ENCODE results near the gene ZNF609. TPM values are rescaled to one million over a fixed set of nuclear protein-coding genes. Genes with fewer than 3 reads are reported as not detected.

The ZNF609 gene
- total RNA-seq, 1 donor from 2014 or later = 41.2 TPM

DNA sequence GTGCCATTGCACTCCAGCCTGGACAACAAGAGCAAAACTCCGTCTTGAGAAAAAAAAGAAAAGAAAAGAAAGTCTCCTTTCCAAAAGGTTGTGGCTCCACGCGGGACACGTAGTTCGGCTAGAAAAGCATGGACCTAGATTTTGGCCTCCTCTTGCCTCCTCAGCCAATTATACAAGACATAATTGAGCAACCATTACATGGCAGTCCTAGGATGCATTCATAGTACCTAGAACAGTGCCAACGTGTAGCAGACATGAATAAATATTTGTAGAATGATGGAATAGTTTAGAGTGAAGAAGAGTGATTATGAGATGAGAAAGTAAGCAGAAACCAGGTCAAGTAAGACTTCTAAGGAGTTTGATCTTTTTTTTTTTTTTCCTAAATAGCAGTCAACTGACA is 112.5 kb downstream of the ZNF609 start:
- DNase-seq (ENCODE audit: low spot score) = no peak
- H3K36me3 Mint-ChIP-seq (ENCODE audit: low read depth, unreplicated experiment) = no peaks in the 10 kb centered on the region
- H3K27me3 Mint-ChIP-seq (ENCODE audit: unreplicated experiment) = peaks cover 5% of the 10 kb centered on the region
- H3K4me1 Mint-ChIP-seq (ENCODE audit: unreplicated experiment) = peaks cover 9% of the 10 kb centered on the region
- H3K4me3 Mint-ChIP-seq (ENCODE audit: unreplicated experiment) = no peak overlapping the region
- H3K27ac Mint-ChIP-seq (ENCODE audit: unreplicated experiment) = no peak overlapping the region
- TF ChIP-seq, protein P1, sequence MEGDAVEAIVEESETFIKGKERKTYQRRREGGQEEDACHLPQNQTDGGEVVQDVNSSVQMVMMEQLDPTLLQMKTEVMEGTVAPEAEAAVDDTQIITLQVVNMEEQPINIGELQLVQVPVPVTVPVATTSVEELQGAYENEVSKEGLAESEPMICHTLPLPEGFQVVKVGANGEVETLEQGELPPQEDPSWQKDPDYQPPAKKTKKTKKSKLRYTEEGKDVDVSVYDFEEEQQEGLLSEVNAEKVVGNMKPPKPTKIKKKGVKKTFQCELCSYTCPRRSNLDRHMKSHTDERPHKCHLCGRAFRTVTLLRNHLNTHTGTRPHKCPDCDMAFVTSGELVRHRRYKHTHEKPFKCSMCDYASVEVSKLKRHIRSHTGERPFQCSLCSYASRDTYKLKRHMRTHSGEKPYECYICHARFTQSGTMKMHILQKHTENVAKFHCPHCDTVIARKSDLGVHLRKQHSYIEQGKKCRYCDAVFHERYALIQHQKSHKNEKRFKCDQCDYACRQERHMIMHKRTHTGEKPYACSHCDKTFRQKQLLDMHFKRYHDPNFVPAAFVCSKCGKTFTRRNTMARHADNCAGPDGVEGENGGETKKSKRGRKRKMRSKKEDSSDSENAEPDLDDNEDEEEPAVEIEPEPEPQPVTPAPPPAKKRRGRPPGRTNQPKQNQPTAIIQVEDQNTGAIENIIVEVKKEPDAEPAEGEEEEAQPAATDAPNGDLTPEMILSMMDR (IDR thresholded peaks at IDR 0.05; ENCODE audit: unreplicated experiment) = no peak
- H3K9me3 Mint-ChIP-seq (ENCODE audit: unreplicated experiment) = no peaks in the 10 kb centered on the region

DNA sequence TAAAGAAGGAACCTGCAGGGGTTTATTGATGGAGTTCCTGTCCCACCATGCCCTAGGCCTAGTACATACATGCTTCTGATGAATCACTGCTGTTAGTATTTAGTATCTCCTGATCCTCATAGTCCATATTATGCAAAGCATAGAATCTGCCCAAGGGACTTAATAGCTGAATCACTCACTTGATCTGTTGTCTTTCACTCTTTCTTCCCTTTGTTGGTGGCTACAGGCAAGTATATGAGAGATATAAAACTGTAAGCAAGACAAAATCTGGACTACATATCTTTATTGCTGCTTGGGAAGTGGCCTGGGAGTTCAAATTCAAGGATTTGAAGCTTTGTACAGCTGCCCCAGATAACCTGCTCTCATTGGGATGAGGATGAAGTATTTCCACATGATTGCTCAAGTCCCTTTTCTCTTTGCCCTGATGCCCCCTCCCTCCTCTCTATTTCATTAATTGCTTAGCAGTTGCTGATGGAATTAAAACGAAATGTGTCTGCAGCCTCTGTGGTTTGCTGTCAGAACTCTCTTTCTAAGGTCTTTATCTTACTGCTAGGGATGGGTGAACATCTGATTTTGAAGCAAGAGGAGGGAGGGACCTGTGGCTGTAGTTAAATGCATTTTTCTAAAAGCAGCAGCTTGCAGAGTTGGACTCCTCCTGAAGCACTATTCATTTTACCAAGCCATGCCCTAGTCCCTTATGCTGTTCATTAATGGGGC is 114.1 kb downstream of the ZNF609 start:
- no peak overlapping the region for H3K4me3 Mint-ChIP-seq (ENCODE audit: unreplicated experiment)
- DNase-seq (ENCODE audit: low spot score) = no peak
- peaks cover 5% of the 10 kb centered on the region for H3K27me3 Mint-ChIP-seq (ENCODE audit: unreplicated experiment)
- H3K4me1 Mint-ChIP-seq (ENCODE audit: unreplicated experiment) = peaks cover 4% of the 10 kb centered on the region
- no peaks in the 10 kb centered on the region for H3K36me3 Mint-ChIP-seq (ENCODE audit: low read depth, unreplicated experiment)
- H3K9me3 Mint-ChIP-seq (ENCODE audit: unreplicated experiment) = no peaks in the 10 kb centered on the region
- TF ChIP-seq, protein P1 (IDR thresholded peaks at IDR 0.05; ENCODE audit: unreplicated experiment) = no peak
- H3K27ac Mint-ChIP-seq (ENCODE audit: unreplicated experiment) = peak overlapping the region; percentile 25

DNA sequence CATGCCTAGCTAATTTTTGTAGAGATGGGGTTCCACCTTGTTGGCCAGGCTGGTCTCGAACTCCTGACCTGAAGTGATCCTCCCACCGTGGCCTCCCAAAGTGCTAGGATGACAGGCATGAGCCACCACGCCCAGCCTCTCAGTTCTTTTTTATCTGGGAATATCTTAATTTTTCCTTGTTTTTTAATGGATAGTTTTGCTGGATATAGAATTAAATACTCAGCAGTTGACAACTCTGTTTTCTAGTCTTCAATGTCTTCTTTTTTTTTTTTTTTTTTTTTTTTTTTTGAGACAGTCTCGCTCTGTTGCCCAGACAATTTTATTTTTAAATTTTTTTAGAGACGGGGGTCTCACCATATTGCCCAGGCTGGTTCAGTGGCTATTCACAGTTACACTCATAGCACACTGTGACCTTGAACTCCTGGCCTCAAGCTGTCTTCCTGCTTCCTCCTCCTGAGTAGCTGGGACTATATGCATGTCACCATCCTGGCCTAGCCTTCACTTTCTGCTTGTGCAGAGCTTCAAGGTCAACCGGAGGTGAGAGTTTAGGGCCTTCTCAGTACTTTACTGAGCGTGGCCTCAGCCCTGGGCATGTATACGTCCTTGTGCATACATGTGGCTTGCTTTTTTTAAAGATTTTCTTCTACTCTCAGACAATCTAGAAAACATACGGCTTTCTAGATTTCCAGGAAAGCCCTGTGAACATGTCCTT is 120.5 kb downstream of the ZNF609 start:
- DNase-seq (ENCODE audit: low spot score) = no peak
- Mint-ChIP-seq H3K27me3 (ENCODE audit: unreplicated experiment) (no peaks in the 10 kb centered on the region), H3K27ac (ENCODE audit: unreplicated experiment) (no peak overlapping the region), H3K9me3 (ENCODE audit: unreplicated experiment) (no peaks in the 10 kb centered on the region), H3K4me3 (ENCODE audit: unreplicated experiment) (peak overlapping the region; percentile 67), H3K36me3 (ENCODE audit: low read depth, unreplicated experiment) (peaks cover 3% of the 10 kb centered on the region), H3K4me1 (ENCODE audit: unreplicated experiment) (peaks cover 9% of the 10 kb centered on the region)
- TF ChIP-seq, protein P1 (IDR thresholded peaks at IDR 0.05; ENCODE audit: unreplicated experiment) = no peak

DNA sequence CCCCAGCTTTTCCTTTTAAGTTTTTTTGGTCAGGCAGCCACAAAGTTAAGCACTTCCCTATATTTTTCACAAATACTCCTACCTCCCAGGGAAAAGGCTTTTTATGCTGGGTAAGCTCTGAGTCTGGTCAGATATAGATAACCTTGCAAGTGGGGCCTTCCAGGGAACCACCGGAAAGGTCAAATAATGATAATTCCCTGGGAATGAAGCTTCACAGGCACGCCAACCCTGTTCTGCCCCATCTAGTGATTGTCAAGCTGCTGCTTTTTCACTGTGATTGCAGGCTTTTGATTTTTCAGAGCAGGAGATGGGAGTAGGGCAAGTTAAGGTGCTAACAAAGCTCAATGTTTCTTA is 121.0 kb downstream of the ZNF609 start:
- no peak for DNase-seq (ENCODE audit: low spot score)
- Mint-ChIP-seq H3K36me3 (ENCODE audit: low read depth, unreplicated experiment) (peaks cover 3% of the 10 kb centered on the region), H3K27me3 (ENCODE audit: unreplicated experiment) (no peaks in the 10 kb centered on the region), H3K27ac (ENCODE audit: unreplicated experiment) (no peak overlapping the region), H3K4me1 (ENCODE audit: unreplicated experiment) (peaks cover 11% of the 10 kb centered on the region), H3K4me3 (ENCODE audit: unreplicated experiment) (no peak overlapping the region), H3K9me3 (ENCODE audit: unreplicated experiment) (no peaks in the 10 kb centered on the region)
- TF ChIP-seq, protein P1 (IDR thresholded peaks at IDR 0.05; ENCODE audit: unreplicated experiment) = no peak

DNA sequence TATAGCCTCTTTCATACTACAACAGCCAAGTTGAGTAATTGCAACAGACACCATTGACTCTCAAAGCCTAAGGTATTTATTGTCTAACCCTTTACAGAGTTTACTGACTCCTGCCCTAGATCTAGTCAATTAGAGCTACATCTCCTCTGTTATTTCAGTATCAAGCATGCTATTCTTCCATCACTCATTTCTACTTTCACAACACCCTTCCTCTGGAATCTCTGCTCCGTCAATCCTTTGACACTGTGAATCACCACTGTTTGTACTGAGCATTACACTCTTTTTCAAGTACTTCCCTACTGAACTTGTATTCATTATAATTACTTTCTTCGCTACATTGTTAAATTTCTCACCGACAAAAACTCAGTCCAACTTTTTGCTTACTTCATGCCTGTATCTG is 121.8 kb downstream of the ZNF609 start:
- no peaks in the 10 kb centered on the region for H3K27me3 Mint-ChIP-seq (ENCODE audit: unreplicated experiment)
- H3K4me1 Mint-ChIP-seq (ENCODE audit: unreplicated experiment) = peaks cover 18% of the 10 kb centered on the region
- peaks cover 3% of the 10 kb centered on the region for H3K36me3 Mint-ChIP-seq (ENCODE audit: low read depth, unreplicated experiment)
- TF ChIP-seq, protein P1 (IDR thresholded peaks at IDR 0.05; ENCODE audit: unreplicated experiment) = no peak
- H3K27ac Mint-ChIP-seq (ENCODE audit: unreplicated experiment) = no peak overlapping the region
- DNase-seq (ENCODE audit: low spot score) = no peak
- H3K4me3 Mint-ChIP-seq (ENCODE audit: unreplicated experiment) = no peak overlapping the region
- H3K9me3 Mint-ChIP-seq (ENCODE audit: unreplicated experiment) = no peaks in the 10 kb centered on the region

All from endothelial cell (in vitro differentiated cells).